Frontal cortex (tissue), 4 donors: ENCODE data around the gene DMAP1. TPM values are rescaled to one million over a fixed set of nuclear protein-coding genes. Genes with fewer than 3 reads are reported as not detected.

ENCODE experiments used
- DNase-seq, 2 donors: peaks; one replicate each; pipeline ENCODE4 v3.0.0; 2012; ENCODE audit warnings: low spot score in 2 of 2
- FAIRE-seq: peaks from 2 replicates; lab custom pipeline; 2012; peaks lifted over from hg19 to GRCh38; lab: Jason Lieb, UNC
- total RNA-seq: library from RNA; depleted of rRNA; stranded (reverse); fragments of >200 nt; gene quantifications from one replicate; pipeline ENCODE4 v1.2.3, GENCODE V29; 2014
- donor health status: control.
- donor health status: control.
- donor health status: control.

DMAP1 gene
- total RNA-seq, 1 donor from 2014 or later, result 26.5 TPM

GRCh38 chr1:44227211-44227610, 13.9 kb downstream of the DMAP1 start:
- DNase-seq (no peak), FAIRE-seq (no peak)

- DNase-seq, result no peak
- FAIRE-seq, result no peak
Measured at GRCh38 chr1:44228218-44228617, 14.9 kb downstream of the DMAP1 start.

DNA sequence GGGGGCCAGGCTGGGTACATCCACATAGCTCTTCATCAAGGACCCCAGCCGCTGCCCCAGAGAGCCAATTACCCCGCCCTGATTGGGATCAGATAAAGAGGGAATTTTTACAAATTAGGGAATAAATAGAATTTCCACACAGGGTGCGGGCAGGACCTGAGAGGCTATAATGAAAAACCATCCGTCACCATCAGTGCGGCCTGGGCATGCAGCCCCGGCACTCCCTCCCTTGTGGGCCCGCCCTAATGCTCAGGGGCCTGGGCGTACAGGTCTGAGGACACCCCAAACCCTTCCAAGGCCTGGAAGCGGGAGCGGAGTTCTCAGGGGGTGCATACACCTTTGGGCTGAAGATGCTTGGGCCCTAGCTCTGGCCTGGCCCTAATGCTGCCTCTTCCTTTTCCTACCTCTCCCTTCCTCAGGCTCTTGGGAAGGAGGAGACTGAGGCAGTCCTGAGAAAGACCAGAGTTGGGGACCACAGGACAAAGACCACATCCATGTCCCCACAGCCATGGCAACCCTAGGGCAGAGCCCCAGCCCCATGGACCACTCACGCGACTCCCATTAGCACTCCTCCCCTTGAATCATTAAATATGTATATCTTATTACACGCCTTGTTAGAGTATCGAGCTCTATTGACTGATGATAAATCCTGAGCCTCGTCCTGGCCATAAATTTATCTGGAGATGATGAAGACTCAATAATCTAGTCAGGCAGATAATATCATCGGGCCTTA, 16.3 kb downstream of the DMAP1 start:
- DNase-seq, result no peak
- no peak for FAIRE-seq

DNA sequence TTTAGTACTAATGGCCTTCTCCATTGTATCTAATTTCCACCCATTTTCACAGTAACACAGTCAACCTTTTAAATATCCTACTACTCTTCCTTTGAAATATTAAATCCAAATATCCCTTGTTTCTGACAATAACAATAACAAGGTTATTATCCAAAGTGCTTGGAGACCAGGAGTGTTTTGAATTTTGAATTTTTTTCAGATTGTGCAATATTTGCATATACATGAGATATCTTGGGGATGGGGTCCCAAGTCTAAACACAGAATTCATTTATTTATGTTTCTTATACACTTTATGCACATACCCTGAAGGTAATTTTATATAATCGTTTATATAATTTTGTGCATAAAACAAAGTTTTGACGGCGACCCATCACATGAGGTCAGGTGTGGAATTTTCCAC, 17.5 kb downstream of the DMAP1 start:
- no peak for FAIRE-seq

GRCh38 chr1:44233593-44233992, 20.3 kb downstream of the DMAP1 start:
- DNase-seq (no peak), FAIRE-seq (no peak)

More for the DNA sequence above, 17.5 kb downstream of the DMAP1 start:
- DNase-seq, result no peak

DNA sequence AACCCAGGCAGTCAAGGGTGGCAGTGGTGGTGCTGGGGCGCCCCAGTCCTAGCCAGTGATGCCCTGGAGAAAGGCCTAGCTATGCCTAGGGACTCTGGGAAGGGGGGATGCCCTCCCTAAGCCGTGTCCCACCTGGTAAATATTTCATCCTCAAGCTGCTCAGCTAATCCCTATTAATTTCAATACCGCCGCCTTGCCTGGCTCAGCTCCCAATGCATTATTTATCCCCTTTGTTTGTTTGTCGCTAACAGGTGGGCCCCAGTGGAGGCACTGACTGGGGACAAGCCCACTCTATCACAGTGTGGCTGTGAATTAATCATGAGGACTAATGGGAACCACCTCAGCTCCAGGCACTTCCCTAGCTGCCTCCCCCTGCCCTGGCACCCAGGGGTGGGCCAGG, 22.5 kb downstream of the DMAP1 start:
- no peak for FAIRE-seq

GRCh38 chr1:44236490-44237272, 23.4 kb downstream of the DMAP1 start:
- DNase-seq, result no peak
- FAIRE-seq, result no peak

More for the DNA sequence above, 22.5 kb downstream of the DMAP1 start:
- DNase-seq, result no peak

DNA sequence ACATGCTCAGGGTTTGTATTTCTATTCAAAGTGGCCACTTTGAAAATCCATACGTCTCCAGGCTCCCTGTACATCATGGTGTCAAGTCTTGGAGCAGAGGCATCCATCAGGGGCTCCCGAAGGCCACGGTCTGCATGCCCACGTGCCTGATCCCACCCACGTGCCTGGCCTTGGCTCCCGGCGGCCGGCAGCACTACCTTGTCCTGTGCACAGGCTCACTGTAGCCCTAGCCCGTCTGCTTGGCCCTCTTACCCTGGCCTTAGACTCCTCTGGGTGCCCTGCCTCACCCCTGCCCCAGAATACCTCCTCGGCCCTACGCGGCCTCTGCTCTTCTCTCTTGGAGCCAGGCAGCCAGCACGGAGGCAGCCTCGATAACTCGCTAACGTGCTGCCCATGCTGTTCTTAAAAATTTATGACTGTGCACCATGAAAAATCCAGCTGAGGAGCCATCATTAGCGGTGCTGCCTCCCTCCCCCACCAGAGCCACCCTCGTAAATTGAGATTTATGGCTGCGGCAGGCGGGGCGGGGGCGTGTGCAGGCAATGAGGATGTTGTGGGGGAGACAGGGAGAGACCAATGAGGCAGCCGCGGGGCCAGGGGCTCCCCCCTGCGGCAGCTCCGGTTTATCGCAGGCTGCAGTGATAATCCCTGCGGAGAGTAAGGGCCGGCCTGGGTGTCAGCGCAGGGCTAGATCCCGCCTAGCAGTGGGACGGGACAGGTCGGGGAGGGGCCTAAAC, 24.6 kb downstream of the DMAP1 start:
- no peak for FAIRE-seq
- peak in 1 of 2 donors; percentile 46 for DNase-seq

- FAIRE-seq (no peak), DNase-seq (no peak)
Measured at GRCh38 chr1:44238660-44239059, 25.4 kb downstream of the DMAP1 start.

DNA sequence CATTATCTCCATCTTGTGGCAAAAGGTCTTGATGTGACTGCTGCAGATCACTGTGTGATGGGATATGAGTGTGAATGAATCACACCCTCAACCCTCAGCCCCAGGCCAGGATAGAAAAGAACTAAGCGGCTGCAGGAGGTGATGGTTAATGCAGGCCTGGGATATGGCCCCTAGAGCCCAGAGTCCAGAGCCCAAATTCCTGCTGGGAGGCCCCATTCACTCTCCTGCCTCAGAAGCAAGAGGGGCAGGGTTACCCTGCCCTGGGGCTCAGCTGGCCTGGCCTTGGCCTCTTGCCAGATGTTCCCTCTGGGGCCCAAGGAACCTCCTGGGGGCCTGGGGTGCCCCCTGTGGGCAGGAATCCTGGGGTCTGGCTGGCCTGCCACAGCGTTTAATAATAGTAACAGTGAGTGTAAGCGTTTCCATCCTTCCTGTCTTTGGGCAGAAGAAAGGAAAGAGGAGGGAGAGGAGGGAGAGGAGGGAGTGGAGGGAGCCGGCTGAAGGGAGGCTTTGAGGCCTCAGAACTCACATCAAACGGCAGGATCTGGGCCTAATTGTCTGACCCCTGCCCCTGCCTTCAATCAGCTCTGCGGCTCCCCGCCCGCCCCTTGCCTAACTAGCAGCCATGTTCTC, 26.2 kb downstream of the DMAP1 start:
- FAIRE-seq, result no peak
- DNase-seq, result no peak

DNA sequence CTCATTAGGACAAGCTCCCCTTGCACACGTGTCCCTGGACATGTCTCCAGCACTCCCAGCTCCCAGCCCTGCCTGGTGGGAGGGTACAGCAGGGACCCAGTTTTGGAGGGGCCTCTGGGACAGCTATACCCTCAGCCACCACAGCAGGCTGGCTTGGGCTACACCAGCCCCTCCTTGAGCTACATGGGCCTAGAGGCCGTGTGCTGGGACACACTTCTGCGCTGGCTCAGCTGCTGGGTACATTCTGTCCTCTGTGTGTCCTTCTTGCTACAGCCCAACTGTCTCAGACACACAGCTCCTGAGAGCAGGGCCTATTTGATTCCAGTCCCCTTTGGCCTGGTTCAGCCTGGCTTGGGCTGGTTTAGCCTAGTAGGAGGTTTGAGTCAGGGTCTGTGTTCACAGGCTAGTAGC, 26.7 kb downstream of the DMAP1 start:
- FAIRE-seq (no peak), DNase-seq (peak in 1 of 2 donors; percentile 49)

DNA sequence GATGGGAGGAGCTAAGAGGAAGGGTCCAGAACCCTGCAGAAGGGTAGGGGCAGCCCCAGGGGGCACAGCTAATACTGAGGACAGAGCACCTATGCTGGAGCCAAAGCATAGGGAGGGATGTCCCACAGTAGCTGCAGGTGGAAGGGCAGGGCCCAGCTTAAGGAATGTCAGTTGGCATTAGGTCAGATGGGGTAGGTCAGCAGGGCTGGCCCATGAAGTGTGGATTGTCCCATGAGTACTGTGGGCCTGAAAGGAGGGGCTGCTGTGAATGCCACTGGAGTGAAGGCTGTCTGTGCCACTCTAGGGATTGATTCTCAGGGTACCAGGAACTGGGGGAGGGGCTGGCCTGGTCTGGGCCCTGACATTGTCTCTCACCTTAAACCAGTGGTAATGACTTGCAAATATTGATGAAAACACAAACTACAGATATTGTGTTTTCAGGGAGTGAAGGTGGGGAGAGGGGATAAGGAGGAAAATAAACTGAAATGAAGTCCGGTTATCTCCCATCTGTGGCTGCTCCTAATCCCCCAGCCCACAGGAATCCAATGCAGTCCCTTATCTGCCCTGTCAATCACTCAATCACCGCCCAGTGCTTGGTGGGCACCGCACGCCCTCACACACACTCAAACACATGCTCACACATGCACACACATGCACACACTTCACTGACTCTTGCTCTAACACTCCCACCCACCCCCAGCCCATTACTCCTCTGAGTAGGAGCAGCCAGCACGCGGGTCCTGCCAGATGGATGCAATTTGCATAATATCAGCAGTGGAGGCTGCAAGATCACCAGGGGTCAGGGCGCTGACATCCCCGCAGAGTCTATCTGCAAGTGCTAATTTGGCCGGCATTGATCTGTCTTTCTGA, 27.8 kb downstream of the DMAP1 start:
- FAIRE-seq (no peak), DNase-seq (no peak)

GRCh38 chr1:44242746-44243145, 29.5 kb downstream of the DMAP1 start:
- no peak for FAIRE-seq

DNA sequence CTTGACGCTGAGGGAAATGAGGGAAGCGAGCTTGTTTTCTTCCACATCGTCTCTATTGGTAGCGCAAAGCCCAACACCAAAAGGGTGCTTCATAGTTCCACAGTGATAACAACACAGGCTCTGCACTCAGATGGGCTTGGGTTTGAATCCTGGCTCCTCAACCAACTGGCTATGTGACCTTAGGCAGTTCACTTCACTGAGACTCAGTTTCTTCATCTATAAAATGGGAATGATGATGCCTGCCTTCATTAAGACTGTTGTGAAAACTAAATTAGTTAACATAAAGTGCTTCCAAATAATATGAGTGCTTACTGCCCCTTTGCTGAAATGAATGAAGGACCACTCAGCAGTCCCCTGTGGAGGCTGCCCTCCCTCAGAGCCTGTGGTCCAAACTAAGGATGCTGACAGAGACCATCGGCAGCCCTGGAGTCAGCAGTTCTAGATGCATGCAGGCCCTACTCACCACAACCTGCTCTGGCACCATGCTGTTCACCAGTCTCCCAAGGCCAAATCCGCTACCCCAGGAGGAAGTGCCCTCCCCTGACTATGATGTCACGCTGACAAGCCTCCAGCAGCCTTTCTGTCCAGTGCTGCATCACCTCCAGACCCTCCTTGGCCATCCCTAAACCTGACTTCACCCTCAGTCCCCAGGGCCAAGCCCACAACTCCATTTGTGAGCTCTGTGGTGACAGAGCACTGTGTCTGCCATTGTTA, 30.7 kb downstream of the DMAP1 start:
- FAIRE-seq (no peak), DNase-seq (no peak)

More at GRCh38 chr1:44242746-44243145, 29.5 kb downstream of the DMAP1 start:
- DNase-seq, result peak in 1 of 2 donors; percentile 32

- no peak for FAIRE-seq
- no peak for DNase-seq
Measured at GRCh38 chr1:44244986-44245385, 31.7 kb downstream of the DMAP1 start.

GRCh38 chr1:44246806-44247205, 33.5 kb downstream of the DMAP1 start:
- no peak for FAIRE-seq
- DNase-seq, result no peak

DNA sequence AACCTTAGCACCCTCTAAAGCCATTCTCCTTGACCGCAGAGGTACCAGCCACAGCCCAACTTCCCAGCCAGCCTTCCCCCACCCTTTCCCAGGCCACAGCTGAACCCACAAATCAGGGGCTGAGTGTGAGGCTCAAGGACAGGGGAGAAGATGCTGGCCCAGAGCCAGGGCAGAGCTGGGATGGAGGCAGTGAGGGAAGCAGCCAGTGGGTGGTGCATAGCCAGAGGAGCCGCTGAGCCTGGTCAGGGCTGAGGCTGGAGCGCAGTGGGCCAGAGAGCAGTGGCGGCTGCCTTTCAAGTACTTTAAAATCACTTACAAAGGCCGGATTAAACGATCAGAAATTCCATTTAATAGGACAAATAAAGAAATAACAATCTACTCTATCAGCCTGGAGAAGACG, 36.3 kb downstream of the DMAP1 start:
- FAIRE-seq, result no peak
- DNase-seq, result peak in 1 of 2 donors; percentile 39

DNA sequence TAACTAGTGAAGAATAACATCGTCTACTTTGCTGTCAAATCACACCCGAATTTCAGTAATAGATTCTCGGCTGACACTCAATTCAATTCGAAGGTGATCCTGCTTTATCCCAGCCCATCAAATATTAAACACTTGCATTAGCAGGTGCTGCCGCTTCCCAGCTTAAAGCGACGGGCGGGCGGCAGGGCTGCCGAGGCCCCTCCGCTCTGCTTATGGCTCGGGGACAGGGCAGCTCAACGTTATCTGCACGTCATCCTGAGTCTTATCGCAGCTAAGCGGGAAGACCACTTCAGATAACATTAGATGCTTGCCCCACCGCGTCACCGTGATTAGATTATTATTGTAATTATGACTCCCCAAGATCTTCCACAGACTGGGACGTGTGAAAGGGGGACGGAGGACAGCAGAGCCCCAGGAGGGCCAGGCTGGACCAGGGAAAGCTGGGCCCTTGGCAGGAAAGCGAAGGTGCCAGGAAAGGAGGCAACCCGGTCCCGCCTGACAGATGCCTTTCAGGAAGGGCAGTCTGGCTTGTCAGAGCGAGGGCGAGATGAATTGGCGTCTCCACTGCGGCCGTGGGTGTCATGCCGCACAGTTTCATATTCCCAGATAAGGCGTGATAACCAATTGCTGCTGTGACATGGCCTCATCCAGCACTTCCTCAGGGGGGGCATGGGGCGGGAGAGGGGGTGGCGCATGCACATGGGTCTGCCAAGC, 37.0 kb downstream of the DMAP1 start:
- no peak for DNase-seq

More for the DNA sequence above, 37.0 kb downstream of the DMAP1 start:
- FAIRE-seq, result no peak
